HL-60/S4 (cell line): ENCODE data around the gene NRROS.

Experiments
- in situ Hi-C: fragments of 300-500 bp; cut with MboI; formaldehyde crosslinking; loops from 2 replicates; pipeline ENCODE4 v1.14.3; 2022; ENCODE audit warnings: low sequenced_read_pairs

The NRROS gene

GRCh38 chr3:196645897-196646665 is 6.6 kb downstream of the NRROS start:
- in situ Hi-C loops: no loop called here

GRCh38 chr3:196646666-196647216 is 7.2 kb downstream of the NRROS start:
- in situ Hi-C loops: no loop called here

GRCh38 chr3:196650740-196651311 is 11.3 kb downstream of the NRROS start:
- in situ Hi-C loops: no loop called here

DNA sequence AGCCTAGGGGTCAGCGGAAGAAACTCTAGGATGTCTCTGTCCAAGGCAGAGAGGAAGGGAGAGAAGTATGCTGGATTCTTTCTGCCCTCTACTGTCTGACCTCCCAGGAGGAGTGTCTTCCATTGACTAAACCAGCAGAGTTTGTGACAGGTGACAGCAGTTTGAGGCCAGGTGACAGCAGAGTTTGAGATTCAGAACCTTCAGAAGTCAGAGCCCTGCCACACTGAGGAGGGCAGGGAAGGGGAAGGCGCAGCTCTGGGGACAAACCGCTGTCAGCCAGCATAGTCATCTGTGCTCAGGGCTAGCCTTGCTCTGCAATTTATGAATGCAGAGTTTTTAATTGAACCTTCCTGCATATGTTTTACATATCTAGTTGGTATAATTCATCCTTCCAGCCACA is 12.3 kb downstream of the NRROS start:
- in situ Hi-C loops: no loop called here

- in situ Hi-C loops: no loop called here
Observed at GRCh38 chr3:196652961-196653795, 13.7 kb downstream of the NRROS start.

DNA sequence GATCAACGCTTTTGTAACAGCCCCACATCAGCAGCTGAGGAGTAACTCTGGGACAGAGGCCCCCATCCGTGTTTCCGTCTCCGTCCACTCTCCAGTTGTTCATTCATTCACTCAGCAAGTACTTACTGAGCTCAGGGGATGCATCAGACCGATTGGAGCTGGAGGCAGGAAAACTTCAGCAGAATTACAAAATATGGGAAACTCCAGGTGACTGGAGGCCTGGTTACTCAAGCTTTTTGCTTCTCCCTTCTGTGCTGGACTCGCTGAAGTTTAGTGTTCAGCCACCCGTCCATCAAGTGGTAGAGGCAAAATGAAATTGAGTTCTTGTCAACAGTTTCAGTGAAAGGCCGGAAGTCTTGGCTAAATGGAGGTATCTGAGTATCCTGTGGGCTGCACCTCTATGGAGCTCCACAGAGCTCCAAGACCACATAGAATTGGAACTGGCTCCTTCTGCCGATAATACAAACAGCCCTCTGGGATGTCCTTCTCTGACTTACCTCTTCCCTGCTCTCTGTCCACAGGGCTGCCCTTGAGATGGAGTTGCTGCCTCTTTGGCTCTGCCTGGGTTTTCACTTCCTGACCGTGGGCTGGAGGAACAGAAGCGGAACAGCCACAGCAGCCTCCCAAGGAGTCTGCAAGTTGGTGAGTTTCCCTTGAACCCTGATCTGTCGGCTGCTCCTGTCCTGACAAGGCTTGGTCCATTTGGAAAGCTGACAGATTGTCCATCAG is 14.7 kb downstream of the NRROS start:
- in situ Hi-C loops: no loop called here

DNA sequence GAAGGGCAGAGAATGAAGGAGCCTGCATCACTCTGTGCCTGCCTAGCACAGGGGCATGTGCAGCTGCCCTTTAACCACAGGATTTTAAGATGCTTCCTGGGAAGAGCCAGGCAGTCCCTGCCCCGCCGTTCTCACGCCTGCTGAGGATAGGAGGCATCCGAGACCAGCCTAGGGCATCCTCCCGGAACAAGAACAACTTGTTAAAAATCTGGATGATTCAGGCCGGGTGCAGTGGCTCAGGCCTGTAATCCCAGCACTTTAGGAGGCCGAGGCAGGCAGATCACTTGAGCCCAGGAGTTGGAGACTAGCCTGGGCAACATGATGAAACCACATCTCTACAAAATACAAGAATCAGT is 15.2 kb downstream of the NRROS start:
- in situ Hi-C loops: no loop called here

GRCh38 chr3:196655496-196655895 is 16.0 kb downstream of the NRROS start:
- in situ Hi-C loops: no loop called here

- in situ Hi-C loops: no loop called here
Observed at GRCh38 chr3:196656213-196656612, 16.7 kb downstream of the NRROS start.

GRCh38 chr3:196659901-196660351 is 20.4 kb downstream of the NRROS start:
- in situ Hi-C loops: no loop called here

DNA sequence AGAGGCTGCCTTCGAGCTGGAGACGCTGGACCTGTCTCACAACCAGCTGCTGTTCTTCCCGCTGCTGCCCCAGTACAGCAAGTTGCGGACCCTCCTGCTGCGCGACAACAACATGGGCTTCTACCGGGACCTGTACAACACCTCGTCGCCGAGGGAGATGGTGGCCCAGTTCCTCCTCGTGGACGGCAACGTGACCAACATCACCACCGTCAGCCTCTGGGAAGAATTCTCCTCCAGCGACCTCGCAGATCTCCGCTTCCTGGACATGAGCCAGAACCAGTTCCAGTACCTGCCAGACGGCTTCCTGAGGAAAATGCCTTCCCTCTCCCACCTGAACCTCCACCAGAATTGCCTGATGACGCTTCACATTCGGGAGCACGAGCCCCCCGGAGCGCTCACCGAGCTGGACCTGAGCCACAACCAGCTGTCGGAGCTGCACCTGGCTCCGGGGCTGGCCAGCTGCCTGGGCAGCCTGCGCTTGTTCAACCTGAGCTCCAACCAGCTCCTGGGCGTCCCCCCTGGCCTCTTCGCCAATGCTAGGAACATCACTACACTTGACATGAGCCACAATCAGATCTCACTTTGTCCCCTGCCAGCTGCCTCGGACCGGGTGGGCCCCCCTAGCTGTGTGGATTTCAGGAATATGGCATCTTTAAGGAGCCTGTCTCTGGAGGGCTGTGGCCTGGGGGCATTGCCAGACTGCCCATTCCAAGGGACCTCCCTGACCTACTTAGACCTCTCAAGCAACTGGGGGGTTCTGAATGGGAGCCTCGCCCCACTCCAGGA is 21.1 kb downstream of the NRROS start:
- in situ Hi-C loops: no loop called here

DNA sequence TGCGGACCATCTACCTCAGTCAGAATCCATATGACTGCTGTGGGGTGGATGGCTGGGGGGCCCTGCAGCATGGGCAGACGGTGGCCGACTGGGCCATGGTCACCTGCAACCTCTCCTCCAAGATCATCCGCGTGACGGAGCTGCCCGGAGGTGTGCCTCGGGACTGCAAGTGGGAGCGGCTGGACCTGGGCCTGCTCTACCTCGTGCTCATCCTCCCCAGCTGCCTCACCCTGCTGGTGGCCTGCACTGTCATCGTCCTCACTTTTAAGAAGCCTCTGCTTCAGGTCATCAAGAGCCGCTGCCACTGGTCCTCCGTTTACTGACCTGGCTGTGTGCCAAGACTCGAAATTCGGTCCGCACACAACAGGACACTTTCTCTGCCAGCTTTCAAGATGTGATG is 21.9 kb downstream of the NRROS start:
- in situ Hi-C loops: no loop called here

DNA sequence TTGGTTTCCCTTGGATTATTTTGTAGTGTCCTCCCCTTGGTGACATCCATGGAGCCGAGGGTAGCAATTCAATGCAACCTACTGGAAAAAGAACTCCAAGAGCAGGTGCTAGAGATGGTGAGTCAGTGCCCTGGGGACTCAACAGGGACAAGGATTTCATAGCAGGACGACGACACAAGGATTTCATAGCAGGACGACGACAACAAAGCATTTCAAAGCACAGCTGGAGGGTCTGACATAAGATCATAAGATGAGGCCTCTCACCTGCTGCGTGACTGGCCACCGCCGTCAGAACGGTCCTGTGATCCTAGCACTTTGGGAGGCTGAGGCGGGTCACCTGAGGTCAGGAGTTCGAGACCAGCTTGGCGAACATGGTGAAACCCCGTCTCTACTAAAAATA is 22.5 kb downstream of the NRROS start:
- in situ Hi-C loops: no loop called here

DNA sequence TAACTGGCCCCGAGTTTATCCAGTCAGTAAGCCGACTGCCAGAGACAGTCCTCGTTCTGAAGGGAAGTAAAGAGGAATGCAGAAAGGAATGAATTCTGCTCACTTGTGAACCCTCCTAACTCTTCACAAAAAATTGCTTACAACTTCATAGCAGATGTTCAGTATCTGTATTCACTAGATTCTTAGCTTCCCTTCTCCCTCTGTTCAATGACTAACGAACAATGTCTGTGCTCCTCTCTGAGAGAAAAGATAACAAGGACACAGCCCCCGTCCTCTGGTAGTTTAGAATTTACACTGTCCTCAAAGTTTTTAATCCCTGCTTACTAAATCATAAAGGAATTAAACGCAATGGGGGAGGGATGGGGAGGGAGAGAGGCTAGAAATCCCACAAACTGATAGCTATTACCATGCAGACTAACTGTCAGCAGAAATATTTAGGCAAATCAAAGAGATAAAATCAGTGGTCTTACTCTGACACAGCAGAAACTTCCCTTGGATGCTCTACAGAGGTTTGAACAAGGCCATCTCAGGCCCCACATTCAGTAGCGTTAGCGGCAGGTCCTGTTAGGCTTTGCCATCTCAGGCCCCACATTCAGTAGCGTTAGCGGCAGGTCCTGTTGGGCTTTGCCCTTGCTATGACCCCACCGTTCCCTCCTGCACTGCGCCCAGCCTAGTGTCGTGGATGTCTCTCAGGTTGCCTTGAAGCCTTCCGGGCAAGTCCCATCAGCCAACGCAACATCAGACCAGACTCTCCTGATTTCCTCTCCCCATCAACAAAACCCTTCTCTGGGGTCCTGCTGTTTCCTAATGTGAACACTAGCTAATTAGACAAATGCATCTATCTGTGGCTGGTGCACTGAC is 23.4 kb downstream of the NRROS start:
- in situ Hi-C loops: no loop called here

GRCh38 chr3:196666001-196666867 is 26.7 kb downstream of the NRROS start:
- in situ Hi-C loops: no loop called here

DNA sequence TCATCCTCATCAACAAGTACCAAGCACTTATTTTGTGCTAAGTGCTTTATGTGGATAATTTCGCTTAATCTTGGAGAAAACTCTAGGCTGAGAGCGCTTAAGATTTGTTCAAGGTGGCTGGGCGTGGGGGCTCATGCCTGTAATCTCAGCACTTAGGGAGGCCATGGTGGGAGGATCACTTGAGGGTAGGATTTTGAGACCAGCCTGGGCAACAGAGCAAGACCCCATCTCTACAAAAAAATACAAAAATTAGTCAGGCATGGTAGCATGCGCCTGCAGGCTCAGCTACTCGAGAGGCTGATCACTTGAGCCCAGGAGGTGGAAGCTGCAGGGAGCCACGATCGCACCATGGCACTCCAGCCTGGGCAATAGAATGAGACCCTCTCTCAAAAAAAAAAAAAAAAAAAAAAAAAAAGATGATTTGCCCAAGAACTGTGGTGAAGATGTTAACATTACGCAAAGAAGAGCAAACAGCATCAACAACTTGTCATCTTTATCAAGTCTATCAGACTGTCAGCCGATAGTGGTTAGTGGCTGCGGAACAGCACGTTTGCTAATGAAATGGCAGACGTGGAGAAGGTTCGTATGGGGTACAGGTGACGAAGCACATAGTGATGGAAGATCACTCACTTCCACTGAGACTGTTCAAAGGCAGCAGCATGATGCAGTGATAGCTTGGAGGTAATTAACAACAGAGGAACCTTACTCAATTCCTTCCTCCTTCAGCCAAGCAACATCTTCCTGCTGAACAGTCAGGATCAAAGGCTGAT is 27.7 kb downstream of the NRROS start:
- in situ Hi-C loops: no loop called here

- in situ Hi-C loops: no loop called here
Observed at GRCh38 chr3:196670339-196670738, 30.8 kb downstream of the NRROS start.

- in situ Hi-C loops: no loop called here
Observed at GRCh38 chr3:196673632-196674031, 34.1 kb downstream of the NRROS start.
